Bronchial epithelial cell (primary cell): ENCODE measurements around the gene KAT6B. TPM values are rescaled to one million over a fixed set of nuclear protein-coding genes. Genes with fewer than 3 reads are reported as not detected.
"Not testable (repeated sequence)": the region's sequence is repeated elsewhere in the genome, so short reads cannot be mapped to it uniquely, and the experiment has no call there.

Experiments used
- DNase-seq: peaks from one replicate; pipeline ENCODE4 v3.0.0-alpha.2; 2010; ENCODE audit warnings: low read depth
- FAIRE-seq: peaks from 2 replicates; lab custom pipeline; 2011; peaks lifted over from hg19 to GRCh38; lab: Jason Lieb, UNC
- H3K27me3 ChIP-seq: 2 replicates; pipeline ENCODE4 v1.5.1; 2011; ENCODE audit warnings: low read length; ENCODE audit not compliant: control insufficient read depth, insufficient read depth
- H3K36me3 ChIP-seq: 2 replicates; pipeline ENCODE4 v1.5.1; 2011; ENCODE audit warnings: low read length; ENCODE audit not compliant: control insufficient read depth, insufficient read depth
- H3K4me3 ChIP-seq: 2 replicates; pipeline ENCODE4 v1.5.1; 2011; ENCODE audit warnings: mild to moderate bottlenecking, low read depth, low read length, control low read depth
- CTCF ChIP-seq: IDR thresholded peaks from 2 replicates; pipeline ENCODE4 v1.5.1; 2011; ENCODE audit warnings: mild to moderate bottlenecking, moderate library complexity, low read length, control low read depth, inconsistent platforms; ENCODE audit not compliant: insufficient read depth, severe bottlenecking
- total RNA-seq: library from RNA; depleted of rRNA; stranded (reverse); fragments of >200 nt; gene quantifications from 2 replicates; pipeline ENCODE4 v1.2.1, GENCODE V29; 2014

KAT6B gene
- total RNA-seq, 1 donor from 2014 or later, result 8.7 TPM

GRCh38 chr10:74871595-74872382, 45.4 kb downstream of the KAT6B start:
- no peak overlapping the region for H3K4me3 ChIP-seq
- H3K27me3 ChIP-seq, result no peaks in the 10 kb centered on the region
- peak; percentile 81 for DNase-seq
- no peaks in the 10 kb centered on the region for H3K36me3 ChIP-seq
- no peak for FAIRE-seq
- TF ChIP-seq CTCF, result no peak

- H3K4me3 ChIP-seq, result no peak overlapping the region
- H3K36me3 ChIP-seq, result no peaks in the 10 kb centered on the region
- DNase-seq (peak; percentile 29), FAIRE-seq (no peak)
- TF ChIP-seq CTCF, result no peak
- no peaks in the 10 kb centered on the region for H3K27me3 ChIP-seq
Measured at GRCh38 chr10:74873803-74874454, 47.5 kb downstream of the KAT6B start.

- FAIRE-seq, result no peak
- TF ChIP-seq CTCF, result no peak
- Histone ChIP-seq H3K36me3 (no peaks in the 10 kb centered on the region), H3K27me3 (no peaks in the 10 kb centered on the region), H3K4me3 (no peak overlapping the region)
- DNase-seq, result no peak
Measured at GRCh38 chr10:74874649-74875048, 48.2 kb downstream of the KAT6B start.

- DNase-seq (no peak), FAIRE-seq (no peak)
- Histone ChIP-seq H3K4me3 (no peak overlapping the region), H3K36me3 (no peaks in the 10 kb centered on the region), H3K27me3 (no peaks in the 10 kb centered on the region)
- no peak for TF ChIP-seq CTCF
Measured at GRCh38 chr10:74875068-74875467, 48.7 kb downstream of the KAT6B start.

GRCh38 chr10:74875966-74876365, 49.6 kb downstream of the KAT6B start:
- FAIRE-seq (no peak), DNase-seq (no peak)
- Histone ChIP-seq H3K4me3 (no peak overlapping the region), H3K27me3 (no peaks in the 10 kb centered on the region), H3K36me3 (no peaks in the 10 kb centered on the region)
- no peak for TF ChIP-seq CTCF

GRCh38 chr10:74877054-74877453, 50.7 kb downstream of the KAT6B start:
- DNase-seq, H3K4me3 ChIP-seq, H3K36me3 ChIP-seq, FAIRE-seq, H3K27me3 ChIP-seq: not testable (repeated sequence)
